Epithelial cell of esophagus (primary cell): ENCODE data around the gene SOX18.

Experiments
- DNase-seq: peaks from one replicate; pipeline ENCODE4 v3.0.0; 2010; ENCODE audit warnings: low read depth
- H3K4me3 ChIP-seq: 2 replicates; pipeline ENCODE4 v1.5.1; 2011; ENCODE audit warnings: mild to moderate bottlenecking, low read length, control low read depth
- CTCF ChIP-seq: IDR thresholded peaks from 2 replicates; pipeline ENCODE4 v1.5.1; 2011; ENCODE audit warnings: low read depth, mild to moderate bottlenecking, low read length, control low read depth, inconsistent platforms; ENCODE audit not compliant: insufficient read depth; ENCODE audit errors: missing control alignments

Gene SOX18

GRCh38 chr20:64067005-64067632, 17.7 kb upstream of the SOX18 start:
- DNase-seq, result no peak
- TF ChIP-seq CTCF, result no peak
- H3K4me3 ChIP-seq, result no peak overlapping the region

- TF ChIP-seq CTCF, result no peak
- H3K4me3 ChIP-seq, result no peak overlapping the region
- DNase-seq, result peak; percentile 24
These were observed 16.5 kb upstream of the SOX18 start for GRCh38 chr20:64065974-64066343.

GRCh38 chr20:64065062-64065973, 15.9 kb upstream of the SOX18 start:
- no peak overlapping the region for H3K4me3 ChIP-seq
- no peak for TF ChIP-seq CTCF
- DNase-seq, result no peak

GRCh38 chr20:64064145-64064698, 14.8 kb upstream of the SOX18 start:
- peak; percentile 42 for DNase-seq
- no peak for TF ChIP-seq CTCF
- H3K4me3 ChIP-seq, result peak overlapping the region; percentile 75

- no peak for TF ChIP-seq CTCF
- H3K4me3 ChIP-seq, result peak overlapping the region; percentile 75
These were observed 14.1 kb upstream of the SOX18 start for GRCh38 chr20:64063389-64064144.

GRCh38 chr20:64062596-64063388, 13.4 kb upstream of the SOX18 start, which contains the start of gene TCEA2:
Gene TCEA2 (plus strand): TSS chr20:64063198. CDS start chr20:64063313, 115 bp downstream.
- peak within 1 kb of the TSS; percentile 75 for H3K4me3 ChIP-seq
- no peak for TF ChIP-seq CTCF
- DNase-seq, result peak; percentile 97

More at GRCh38 chr20:64063389-64064144, 14.1 kb upstream of the SOX18 start:
- DNase-seq, result no peak
